ENCODE results near the gene PLSCR4. TPM values are rescaled to one million over a fixed set of nuclear protein-coding genes. Genes with fewer than 3 reads are reported as not detected.

Gene PLSCR4
- total RNA-seq, 2 experiments from 2014 or later: not detected

DNA sequence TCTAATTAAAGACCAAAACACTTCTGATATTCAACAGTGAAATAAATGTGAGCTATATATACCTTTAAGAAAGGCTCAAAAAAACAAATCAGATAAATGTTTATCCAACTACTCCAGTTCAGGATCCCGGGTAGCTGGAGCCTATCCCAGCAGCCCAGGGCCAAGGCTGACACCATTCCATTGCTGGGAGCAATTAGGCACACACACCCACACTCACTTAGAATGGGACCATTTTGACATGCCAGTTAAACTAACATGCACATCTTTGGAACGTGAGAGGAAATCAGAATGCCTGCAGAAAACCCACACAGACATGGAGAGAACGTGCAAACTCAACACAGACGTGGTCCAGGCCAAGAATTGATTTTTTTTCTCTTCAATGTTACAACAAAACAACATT is 30.0 kb upstream of the PLSCR4 start:
- no peak for ATAC-seq (ENCODE audit: poor library complexity)
- Histone ChIP-seq H3K27ac (ENCODE audit: low read depth in 1 of 2, low read length in 2 of 2) (no peak overlapping the region), H3K4me1 (ENCODE audit: insufficient read depth, low read length) (no peaks in the 10 kb centered on the region), H3K27me3 (ENCODE audit: control insufficient read depth in 1 of 2, insufficient read depth in 2 of 2, low read length in 2 of 2) (no peaks in the 10 kb centered on the region), H3K9me3 (ENCODE audit: control insufficient read depth in 1 of 2, insufficient read depth in 1 of 2, low read length in 2 of 2) (no peaks in the 10 kb centered on the region), H3K36me3 (ENCODE audit: insufficient read depth, low read length) (no peaks in the 10 kb centered on the region), H3K4me3 (ENCODE audit: low read length) (no peak overlapping the region)
- no peaks in the 10 kb centered on the region for H3K9me3 Mint-ChIP-seq
- DNase-seq: no peak
- no peaks in the 10 kb centered on the region for H3K4me1 Mint-ChIP-seq (ENCODE audit: low read depth)
- no peaks in the 10 kb centered on the region for H3K36me3 Mint-ChIP-seq (ENCODE audit: low read depth)
- ChIA-PET POLR2A (no interaction called here), CTCF (no interaction called here)
- intact Hi-C loops (cut with DNase I, micrococcal nuclease): no loop called here
- H3K27me3 Mint-ChIP-seq: no peaks in the 10 kb centered on the region
- TF ChIP-seq, protein P1, sequence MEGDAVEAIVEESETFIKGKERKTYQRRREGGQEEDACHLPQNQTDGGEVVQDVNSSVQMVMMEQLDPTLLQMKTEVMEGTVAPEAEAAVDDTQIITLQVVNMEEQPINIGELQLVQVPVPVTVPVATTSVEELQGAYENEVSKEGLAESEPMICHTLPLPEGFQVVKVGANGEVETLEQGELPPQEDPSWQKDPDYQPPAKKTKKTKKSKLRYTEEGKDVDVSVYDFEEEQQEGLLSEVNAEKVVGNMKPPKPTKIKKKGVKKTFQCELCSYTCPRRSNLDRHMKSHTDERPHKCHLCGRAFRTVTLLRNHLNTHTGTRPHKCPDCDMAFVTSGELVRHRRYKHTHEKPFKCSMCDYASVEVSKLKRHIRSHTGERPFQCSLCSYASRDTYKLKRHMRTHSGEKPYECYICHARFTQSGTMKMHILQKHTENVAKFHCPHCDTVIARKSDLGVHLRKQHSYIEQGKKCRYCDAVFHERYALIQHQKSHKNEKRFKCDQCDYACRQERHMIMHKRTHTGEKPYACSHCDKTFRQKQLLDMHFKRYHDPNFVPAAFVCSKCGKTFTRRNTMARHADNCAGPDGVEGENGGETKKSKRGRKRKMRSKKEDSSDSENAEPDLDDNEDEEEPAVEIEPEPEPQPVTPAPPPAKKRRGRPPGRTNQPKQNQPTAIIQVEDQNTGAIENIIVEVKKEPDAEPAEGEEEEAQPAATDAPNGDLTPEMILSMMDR (IDR thresholded peaks at IDR 0.05): no peak
- H3K27ac Mint-ChIP-seq: no peak overlapping the region
- H3K4me3 Mint-ChIP-seq: no peak overlapping the region

DNA sequence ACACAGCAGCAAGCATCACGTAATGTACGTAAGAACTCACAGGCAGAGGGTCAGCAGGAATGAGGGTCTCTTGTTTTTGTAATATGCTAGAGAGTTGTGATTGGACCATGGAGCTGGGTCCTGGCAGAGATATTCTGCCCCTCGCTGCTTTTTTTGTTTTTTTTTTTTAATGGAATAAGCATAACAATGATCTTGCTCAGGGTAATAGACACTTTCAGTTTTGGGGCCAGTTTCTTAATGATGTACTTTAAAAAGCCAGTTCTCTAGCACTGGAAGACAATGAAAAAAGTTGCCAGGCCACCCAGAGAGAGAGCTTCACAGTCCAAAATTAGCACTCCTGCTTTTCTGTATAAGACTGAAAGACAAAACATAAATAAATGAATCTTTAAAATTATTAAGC is 29.0 kb upstream of the PLSCR4 start:
- H3K4me1 Mint-ChIP-seq (ENCODE audit: low read depth): no peaks in the 10 kb centered on the region
- Histone ChIP-seq H3K27ac (ENCODE audit: low read depth in 1 of 2, low read length in 2 of 2) (no peak overlapping the region), H3K27me3 (ENCODE audit: control insufficient read depth in 1 of 2, insufficient read depth in 2 of 2, low read length in 2 of 2) (no peaks in the 10 kb centered on the region), H3K36me3 (ENCODE audit: insufficient read depth, low read length) (no peaks in the 10 kb centered on the region), H3K4me1 (ENCODE audit: insufficient read depth, low read length) (no peaks in the 10 kb centered on the region), H3K4me3 (ENCODE audit: low read length) (no peak overlapping the region), H3K9me3 (ENCODE audit: control insufficient read depth in 1 of 2, insufficient read depth in 1 of 2, low read length in 2 of 2) (no peaks in the 10 kb centered on the region)
- ATAC-seq (ENCODE audit: poor library complexity) (no peak), DNase-seq (no peak)
- TF ChIP-seq, protein P1 (IDR thresholded peaks at IDR 0.05): no peak
- H3K27ac Mint-ChIP-seq: no peak overlapping the region
- ChIA-PET CTCF (no interaction called here), POLR2A (no interaction called here)
- no peaks in the 10 kb centered on the region for H3K36me3 Mint-ChIP-seq (ENCODE audit: low read depth)
- H3K9me3 Mint-ChIP-seq: no peaks in the 10 kb centered on the region
- H3K27me3 Mint-ChIP-seq: no peaks in the 10 kb centered on the region
- intact Hi-C loops (cut with DNase I, micrococcal nuclease): no loop called here
- no peak overlapping the region for H3K4me3 Mint-ChIP-seq

DNA sequence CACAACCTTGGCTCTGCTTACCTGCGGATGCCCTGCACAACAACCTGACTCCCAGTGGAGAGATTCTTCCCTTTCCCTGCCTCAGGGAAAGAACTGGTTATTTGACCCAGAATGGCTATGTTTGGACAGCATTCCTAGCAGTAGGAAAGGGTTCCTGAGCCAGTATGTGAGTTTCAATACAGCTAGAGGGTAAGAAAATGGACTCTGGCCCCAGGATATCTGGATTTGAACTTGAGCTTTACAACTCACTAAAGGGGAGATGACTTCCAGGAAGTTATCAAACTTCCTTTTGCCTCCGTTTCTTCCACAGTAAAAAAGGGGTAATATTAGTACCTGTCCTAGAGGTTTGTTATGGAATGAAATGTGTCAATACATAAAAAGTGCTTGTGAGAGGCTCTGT is 28.1 kb upstream of the PLSCR4 start:
- ChIA-PET CTCF (no interaction called here), POLR2A (no interaction called here)
- ATAC-seq (ENCODE audit: poor library complexity) (no peak), DNase-seq (no peak)
- H3K27me3 ChIP-seq (ENCODE audit: control insufficient read depth in 1 of 2, insufficient read depth in 2 of 2, low read length in 2 of 2): no peaks in the 10 kb centered on the region
- H3K36me3 ChIP-seq (ENCODE audit: insufficient read depth, low read length): no peaks in the 10 kb centered on the region
- TF ChIP-seq, protein P1 (IDR thresholded peaks at IDR 0.05): no peak
- Mint-ChIP-seq H3K27ac (no peak overlapping the region), H3K4me1 (ENCODE audit: low read depth) (no peaks in the 10 kb centered on the region), H3K27me3 (no peaks in the 10 kb centered on the region), H3K36me3 (ENCODE audit: low read depth) (no peaks in the 10 kb centered on the region), H3K9me3 (no peaks in the 10 kb centered on the region), H3K4me3 (no peak overlapping the region)
- no peaks in the 10 kb centered on the region for H3K4me1 ChIP-seq (ENCODE audit: insufficient read depth, low read length)
- no peak overlapping the region for H3K4me3 ChIP-seq (ENCODE audit: low read length)
- H3K27ac ChIP-seq (ENCODE audit: low read depth in 1 of 2, low read length in 2 of 2): no peak overlapping the region
- intact Hi-C loops (cut with DNase I, micrococcal nuclease): no loop called here
- H3K9me3 ChIP-seq (ENCODE audit: control insufficient read depth in 1 of 2, insufficient read depth in 1 of 2, low read length in 2 of 2): no peaks in the 10 kb centered on the region

Data from CD4-positive, alpha-beta T cell (primary cell).